ENCODE results near the gene LCE1D. TPM values are rescaled to one million over a fixed set of nuclear protein-coding genes. Genes with fewer than 3 reads are reported as not detected.

LCE1D gene
- not detected for total RNA-seq

DNA sequence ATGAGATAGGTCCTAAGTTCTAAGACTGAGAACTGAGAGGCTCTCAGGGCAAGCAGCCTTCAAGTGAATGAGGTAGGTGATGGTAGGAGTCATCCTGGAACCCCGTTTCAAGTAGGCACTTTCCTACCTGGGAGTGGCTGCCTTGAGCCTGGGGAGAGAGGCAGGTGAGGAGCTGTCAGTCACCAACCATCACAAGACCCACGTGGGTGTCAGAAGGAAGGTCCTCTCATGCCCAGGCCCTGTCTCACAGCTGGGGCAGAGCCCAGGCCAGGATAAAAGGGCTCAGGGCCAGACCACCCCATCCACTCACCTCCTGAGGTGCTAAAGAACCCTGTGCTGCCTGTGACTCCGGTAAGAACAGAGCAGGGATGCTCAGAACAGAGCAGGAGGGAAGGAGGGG is at the start of gene LCE1D:
TSS of gene LCE1D (plus strand) at position 301 of the 400 bp plus-strand sequence. CDS start 1,074 bp downstream, outside the sequence.
- no peak within 1 kb of the TSS for H3K4me3 Mint-ChIP-seq
- no peaks in the 10 kb centered on the region for H3K36me3 Mint-ChIP-seq
- no peaks in the 10 kb centered on the region for H3K9me3 Mint-ChIP-seq
- DNase-seq (no peak), ATAC-seq (ENCODE audit: low read depth) (no peak)
- H3K27ac Mint-ChIP-seq = no peak within 1 kb of the TSS
- no peaks in the 10 kb centered on the region for H3K4me1 Mint-ChIP-seq
- H3K27me3 Mint-ChIP-seq = peaks cover 9% of the 10 kb centered on the region
- POLR2A ChIA-PET = no interaction called here

GRCh38 chr1:152747831-152748230 is 48.7 kb upstream of the LCE1D start:
- POLR2A ChIA-PET = no interaction called here
- Mint-ChIP-seq H3K9me3 (no peaks in the 10 kb centered on the region), H3K27me3 (peaks cover 20% of the 10 kb centered on the region), H3K4me3 (no peak overlapping the region), H3K27ac (no peak overlapping the region), H3K4me1 (no peaks in the 10 kb centered on the region), H3K36me3 (no peaks in the 10 kb centered on the region)
- no peak for ATAC-seq (ENCODE audit: low read depth)
- no peak for DNase-seq

DNA sequence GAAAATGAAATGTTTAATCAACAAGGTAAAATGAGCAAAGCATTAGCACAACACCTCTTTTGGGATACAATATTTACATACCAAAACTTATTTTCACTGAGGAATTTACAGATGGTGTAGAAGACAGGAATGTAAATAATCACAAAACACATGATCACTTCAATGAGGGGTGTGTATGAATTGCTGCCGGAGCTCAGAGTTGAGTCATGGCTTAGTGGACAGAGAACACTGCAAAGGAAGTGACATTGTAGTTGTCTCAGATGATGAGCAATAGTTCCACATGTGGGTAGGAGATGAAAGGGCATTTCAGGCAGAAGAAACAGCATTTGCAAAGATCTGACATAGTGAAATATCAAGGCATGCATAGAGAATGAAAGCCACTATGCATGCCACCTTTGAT is 44.3 kb upstream of the LCE1D start:
- ATAC-seq (ENCODE audit: low read depth) = no peak
- DNase-seq = no peak
- Mint-ChIP-seq H3K4me3 (no peak overlapping the region), H3K27me3 (peaks cover 18% of the 10 kb centered on the region), H3K9me3 (no peaks in the 10 kb centered on the region), H3K4me1 (no peaks in the 10 kb centered on the region), H3K27ac (no peak overlapping the region), H3K36me3 (no peaks in the 10 kb centered on the region)
- POLR2A ChIA-PET = no interaction called here

DNA sequence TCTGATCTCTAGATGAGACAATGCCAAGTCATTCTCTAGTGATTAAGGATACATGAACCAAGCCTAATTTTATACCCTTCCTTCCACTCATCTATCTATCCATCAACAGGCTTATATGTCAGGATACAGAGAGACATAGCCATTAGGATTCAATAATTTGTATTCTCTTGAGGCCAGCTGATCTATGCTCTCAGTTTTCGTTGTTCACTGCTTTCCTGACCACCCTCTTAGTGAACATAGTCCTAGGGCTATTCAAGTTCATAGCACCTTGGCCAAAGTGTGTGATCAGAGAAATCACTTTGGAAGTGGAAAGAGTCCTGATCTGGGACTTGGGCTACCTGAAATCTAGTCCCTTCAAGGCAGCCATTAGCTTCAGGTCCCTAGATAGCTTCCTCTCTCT is 42.9 kb upstream of the LCE1D start:
- H3K4me3 Mint-ChIP-seq = no peak overlapping the region
- POLR2A ChIA-PET = no interaction called here
- no peaks in the 10 kb centered on the region for H3K9me3 Mint-ChIP-seq
- H3K36me3 Mint-ChIP-seq = no peaks in the 10 kb centered on the region
- H3K4me1 Mint-ChIP-seq = no peaks in the 10 kb centered on the region
- DNase-seq (no peak), ATAC-seq (ENCODE audit: low read depth) (no peak)
- peaks cover 18% of the 10 kb centered on the region for H3K27me3 Mint-ChIP-seq
- H3K27ac Mint-ChIP-seq = no peak overlapping the region

- Mint-ChIP-seq H3K4me3 (no peak overlapping the region), H3K27ac (no peak overlapping the region), H3K4me1 (no peaks in the 10 kb centered on the region), H3K9me3 (no peaks in the 10 kb centered on the region), H3K36me3 (no peaks in the 10 kb centered on the region), H3K27me3 (peaks cover 12% of the 10 kb centered on the region)
- DNase-seq = no peak
- ATAC-seq (ENCODE audit: low read depth) = no peak
- POLR2A ChIA-PET = no interaction called here
Measured at GRCh38 chr1:152756872-152757271, 39.6 kb upstream of the LCE1D start.

DNA sequence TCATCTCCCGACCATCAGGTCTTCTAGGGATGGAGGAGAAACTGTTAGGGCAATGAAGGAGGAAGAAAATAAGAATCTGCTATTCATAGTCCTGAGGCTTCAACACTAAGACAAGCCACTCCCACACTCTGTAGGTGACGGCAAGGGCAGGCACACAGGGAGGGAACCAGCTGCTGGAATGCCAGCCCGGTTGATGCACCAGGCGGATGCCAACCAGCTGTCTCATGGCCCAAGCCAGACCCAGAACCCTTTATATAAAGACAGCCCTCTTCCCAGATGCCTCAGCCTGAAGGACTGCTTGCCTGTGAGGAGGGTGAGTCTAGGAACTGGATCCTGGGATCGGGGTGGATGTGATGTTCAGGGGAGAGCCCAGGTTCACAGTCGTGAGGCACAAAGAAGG is 38.8 kb upstream of the LCE1D start, which contains the start of gene KPRP:
TSS of gene KPRP (plus strand) at position 279 of the 400 bp plus-strand sequence. CDS start 1,564 bp downstream, outside the sequence.
- ATAC-seq (ENCODE audit: low read depth) (no peak), DNase-seq (no peak)
- Mint-ChIP-seq H3K36me3 (no peaks in the 10 kb centered on the region), H3K9me3 (no peaks in the 10 kb centered on the region), H3K27me3 (peaks cover 8% of the 10 kb centered on the region), H3K4me3 (no peak within 1 kb of the TSS), H3K27ac (no peak within 1 kb of the TSS), H3K4me1 (no peaks in the 10 kb centered on the region)
- POLR2A ChIA-PET = no interaction called here

DNA sequence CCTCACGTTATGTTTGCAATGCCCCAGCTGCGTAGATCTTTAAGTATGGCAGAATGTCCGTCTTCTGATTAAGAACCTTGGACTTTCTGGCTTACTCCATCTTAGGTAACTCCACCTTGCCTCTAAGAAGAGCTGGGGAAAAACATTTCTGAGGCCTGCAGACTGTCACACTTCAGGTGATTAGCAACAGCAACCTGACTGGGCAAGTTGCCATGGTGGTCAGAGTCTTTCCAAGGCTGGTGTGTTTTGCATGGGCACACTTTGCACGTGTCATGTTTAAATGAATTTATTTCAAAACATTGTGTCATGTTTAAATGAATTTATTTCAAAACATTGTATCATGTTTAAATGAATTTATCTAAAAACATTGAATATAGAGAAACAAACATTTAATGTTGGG is 37.9 kb upstream of the LCE1D start:
- Mint-ChIP-seq H3K27ac (no peak overlapping the region), H3K9me3 (no peaks in the 10 kb centered on the region), H3K36me3 (no peaks in the 10 kb centered on the region), H3K4me1 (no peaks in the 10 kb centered on the region), H3K4me3 (no peak overlapping the region), H3K27me3 (peaks cover 4% of the 10 kb centered on the region)
- DNase-seq (no peak), ATAC-seq (ENCODE audit: low read depth) (no peak)
- POLR2A ChIA-PET = no interaction called here

- ATAC-seq (ENCODE audit: low read depth) (no peak), DNase-seq (no peak)
- H3K27me3 Mint-ChIP-seq = peaks cover 3% of the 10 kb centered on the region
- H3K9me3 Mint-ChIP-seq = no peaks in the 10 kb centered on the region
- H3K27ac Mint-ChIP-seq = no peak overlapping the region
- POLR2A ChIA-PET = no interaction called here
- no peaks in the 10 kb centered on the region for H3K36me3 Mint-ChIP-seq
- H3K4me3 Mint-ChIP-seq = no peak overlapping the region
- H3K4me1 Mint-ChIP-seq = no peaks in the 10 kb centered on the region
Measured at GRCh38 chr1:152759453-152760173, 36.9 kb upstream of the LCE1D start.

DNA sequence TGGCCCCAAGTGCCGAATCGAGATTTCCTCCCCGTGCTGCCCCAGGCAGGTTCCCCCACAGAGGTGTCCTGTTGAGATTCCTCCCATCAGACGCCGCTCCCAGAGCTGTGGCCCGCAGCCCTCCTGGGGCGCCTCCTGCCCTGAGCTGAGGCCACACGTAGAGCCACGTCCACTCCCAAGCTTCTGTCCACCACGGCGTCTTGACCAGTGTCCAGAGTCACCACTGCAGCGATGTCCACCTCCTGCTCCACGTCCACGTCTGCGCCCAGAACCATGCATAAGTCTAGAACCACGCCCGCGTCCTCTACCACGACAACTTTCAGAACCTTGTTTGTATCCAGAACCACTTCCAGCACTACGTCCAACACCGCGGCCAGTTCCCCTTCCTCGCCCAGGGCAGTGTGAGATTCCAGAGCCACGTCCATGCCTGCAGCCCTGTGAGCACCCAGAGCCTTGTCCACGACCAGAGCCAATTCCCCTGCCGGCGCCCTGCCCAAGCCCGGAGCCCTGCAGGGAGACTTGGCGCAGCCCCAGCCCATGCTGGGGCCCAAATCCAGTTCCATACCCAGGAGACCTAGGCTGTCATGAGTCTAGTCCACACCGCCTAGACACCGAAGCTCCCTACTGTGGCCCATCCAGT is 35.9 kb upstream of the LCE1D start:
- no peak for ATAC-seq (ENCODE audit: low read depth)
- H3K27me3 Mint-ChIP-seq = peaks cover 2% of the 10 kb centered on the region
- no peak overlapping the region for H3K4me3 Mint-ChIP-seq
- no peak for DNase-seq
- no peak overlapping the region for H3K27ac Mint-ChIP-seq
- POLR2A ChIA-PET = no interaction called here
- H3K36me3 Mint-ChIP-seq = no peaks in the 10 kb centered on the region
- H3K9me3 Mint-ChIP-seq = no peaks in the 10 kb centered on the region
- no peaks in the 10 kb centered on the region for H3K4me1 Mint-ChIP-seq

GRCh38 chr1:152761609-152762213 is 34.8 kb upstream of the LCE1D start:
- Mint-ChIP-seq H3K36me3 (no peaks in the 10 kb centered on the region), H3K9me3 (no peaks in the 10 kb centered on the region), H3K27ac (no peak overlapping the region), H3K27me3 (peaks cover 2% of the 10 kb centered on the region), H3K4me3 (no peak overlapping the region), H3K4me1 (no peaks in the 10 kb centered on the region)
- POLR2A ChIA-PET = no interaction called here
- ATAC-seq (ENCODE audit: low read depth) = no peak
- no peak for DNase-seq

DNA sequence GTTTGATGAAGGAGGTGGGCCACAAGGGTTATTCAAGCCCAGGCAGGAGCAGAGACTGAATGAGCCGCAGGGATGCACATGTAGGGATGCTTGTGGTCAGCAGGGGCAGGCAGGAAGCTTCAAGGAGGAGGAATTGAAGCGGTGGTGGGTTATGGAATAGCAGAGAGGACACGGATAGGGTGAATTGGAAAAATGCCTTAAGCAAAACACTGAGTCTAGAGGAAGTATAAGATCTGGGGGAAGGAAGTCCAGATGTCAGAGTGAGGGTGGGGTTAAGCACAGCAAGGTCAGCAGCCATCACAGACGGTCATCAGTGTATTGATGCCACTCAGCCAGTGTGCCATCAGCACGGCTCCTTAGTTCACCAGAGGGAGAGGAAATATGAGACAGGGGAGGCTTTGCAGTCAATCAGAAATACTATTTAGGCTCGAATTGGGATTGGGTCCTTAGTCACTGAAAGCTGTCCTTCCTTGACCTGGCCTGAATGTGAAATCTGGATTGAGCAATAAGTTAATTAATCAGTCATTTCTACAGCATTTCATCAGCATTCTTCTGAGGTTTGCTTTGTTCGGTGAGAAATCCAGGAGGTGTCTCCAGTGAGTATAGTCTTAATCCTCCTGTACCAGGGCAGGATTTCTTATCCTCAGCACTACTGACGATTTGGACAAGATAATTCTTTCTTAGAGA is 27.5 kb upstream of the LCE1D start:
- ATAC-seq (ENCODE audit: low read depth) (no peak), DNase-seq (no peak)
- Mint-ChIP-seq H3K4me1 (no peaks in the 10 kb centered on the region), H3K27ac (no peak overlapping the region), H3K27me3 (peaks cover 2% of the 10 kb centered on the region), H3K4me3 (no peak overlapping the region), H3K9me3 (peaks cover 2% of the 10 kb centered on the region), H3K36me3 (no peaks in the 10 kb centered on the region)
- POLR2A ChIA-PET = no interaction called here

- Mint-ChIP-seq H3K4me1 (no peaks in the 10 kb centered on the region), H3K27me3 (peaks cover 4% of the 10 kb centered on the region), H3K9me3 (peaks cover 2% of the 10 kb centered on the region), H3K36me3 (no peaks in the 10 kb centered on the region), H3K4me3 (no peak overlapping the region), H3K27ac (no peak overlapping the region)
- POLR2A ChIA-PET = no interaction called here
- DNase-seq = no peak
- ATAC-seq (ENCODE audit: low read depth) = no peak
Measured at GRCh38 chr1:152770411-152770810, 26.1 kb upstream of the LCE1D start.

DNA sequence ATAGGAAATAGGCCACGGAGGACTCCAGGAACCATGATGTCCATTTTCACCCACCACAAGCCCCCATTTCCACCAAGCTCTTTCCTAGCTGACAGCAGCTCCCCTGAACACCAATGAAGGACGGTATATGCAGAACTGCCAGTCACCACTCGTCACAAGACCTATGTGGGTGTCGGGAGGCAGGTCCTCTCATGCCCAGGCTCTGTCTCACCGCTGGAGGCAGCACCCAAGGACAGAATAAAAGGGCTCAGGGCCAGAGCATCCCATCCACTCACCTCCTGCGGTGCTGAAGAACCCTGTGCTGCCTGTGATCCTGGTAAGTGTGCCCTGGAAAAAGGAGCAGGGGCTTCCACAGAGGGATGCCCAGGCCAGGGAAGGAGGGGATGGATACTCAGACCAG is 21.6 kb upstream of the LCE1D start, which contains the start of gene LCE1F:
TSS of gene LCE1F (plus strand) at position 266 of the 400 bp plus-strand sequence. CDS start 1,232 bp downstream, outside the sequence.
- Mint-ChIP-seq H3K4me1 (no peaks in the 10 kb centered on the region), H3K36me3 (no peaks in the 10 kb centered on the region), H3K27ac (no peak within 1 kb of the TSS), H3K4me3 (no peak within 1 kb of the TSS), H3K9me3 (peaks cover 2% of the 10 kb centered on the region), H3K27me3 (peaks cover 10% of the 10 kb centered on the region)
- ATAC-seq (ENCODE audit: low read depth) = no peak
- POLR2A ChIA-PET = no interaction called here
- DNase-seq = no peak
